LNCAP (cell line): ENCODE measurements around the gene ABCA8.

Experiments
- CTCF ChIP-seq: fragments of 450-650 bp; IDR thresholded peaks from 2 replicates; pipeline ENCODE4 v1.5.1; 2017; ENCODE audit warnings: mild to moderate bottlenecking

Gene ABCA8

GRCh38 chr17:68854452-68854851, 100.7 kb downstream of the ABCA8 start:
- no peak for TF ChIP-seq CTCF

- no peak for TF ChIP-seq CTCF
Measured at GRCh38 chr17:68853439-68853838, 101.8 kb downstream of the ABCA8 start.

GRCh38 chr17:68853036-68853435, 102.2 kb downstream of the ABCA8 start:
- no peak for TF ChIP-seq CTCF

- TF ChIP-seq CTCF = no peak
Measured at GRCh38 chr17:68851890-68852289, 103.3 kb downstream of the ABCA8 start.

GRCh38 chr17:68850749-68851510, 104.3 kb downstream of the ABCA8 start:
- no peak for TF ChIP-seq CTCF

GRCh38 chr17:68849673-68850610, 105.2 kb downstream of the ABCA8 start:
- TF ChIP-seq CTCF = no peak

GRCh38 chr17:68847711-68848110, 107.5 kb downstream of the ABCA8 start:
- no peak for TF ChIP-seq CTCF
